WERI-Rb-1 (cell line): ENCODE results near the gene PRODH.
"Not testable (repeated sequence)": the region's sequence is repeated elsewhere in the genome, so short reads cannot be mapped to it uniquely, and the experiment has no call there.

ENCODE experiments used
- DNase-seq: peaks from one replicate; pipeline ENCODE4 v3.0.0-alpha.2; 2020
- H3K27ac ChIP-seq: fragments of 250-450 bp; sonication (Bioruptor Pico); 2 replicates; pipeline ENCODE4 v1.5.1; 2020; ENCODE audit warnings: mild to moderate bottlenecking, moderate library complexity
- H3K27me3 ChIP-seq: fragments of 250-450 bp; sonication (Bioruptor Pico); 2 replicates; pipeline ENCODE4 v1.5.1; 2021; ENCODE audit warnings: mild to moderate bottlenecking, low read depth, moderate library complexity; ENCODE audit not compliant: insufficient read depth, severe bottlenecking
- H3K36me3 ChIP-seq: fragments of 250-450 bp; sonication (Bioruptor Pico); 2 replicates; pipeline ENCODE4 v1.5.1; 2020; ENCODE audit warnings: mild to moderate bottlenecking, moderate library complexity
- H3K4me3 ChIP-seq: 2 replicates; pipeline ENCODE4 v1.5.1; 2011; ENCODE audit warnings: low read depth, mild to moderate bottlenecking, control low read depth, low read length
- H3K9me3 ChIP-seq: fragments of 250-450 bp; sonication (Bioruptor Pico); 2 replicates; pipeline ENCODE4 v1.5.1; 2021; ENCODE audit warnings: mild to moderate bottlenecking, moderate library complexity; ENCODE audit not compliant: severe bottlenecking
- CTCF ChIP-seq: IDR thresholded peaks from 2 replicates; pipeline ENCODE4 v1.5.1; 2011; ENCODE audit warnings: low read depth, mild to moderate bottlenecking, control low read depth, inconsistent platforms, low read length

Gene PRODH

GRCh38 chr22:18888115-18888514 is 48.0 kb downstream of the PRODH start:
- no peak overlapping the region for H3K4me3 ChIP-seq
- H3K9me3 ChIP-seq, result no peaks in the 10 kb centered on the region
- H3K27ac ChIP-seq, result no peak overlapping the region
- no peak for TF ChIP-seq CTCF
- no peaks in the 10 kb centered on the region for H3K27me3 ChIP-seq
- DNase-seq, result no peak
- no peaks in the 10 kb centered on the region for H3K36me3 ChIP-seq

- H3K27ac ChIP-seq, H3K27me3 ChIP-seq, H3K36me3 ChIP-seq, H3K9me3 ChIP-seq, H3K4me3 ChIP-seq, DNase-seq: not testable (repeated sequence)
Measured at GRCh38 chr22:18884465-18884864, 51.6 kb downstream of the PRODH start.

GRCh38 chr22:18881260-18881659 is 54.8 kb downstream of the PRODH start:
- H3K36me3 ChIP-seq, H3K9me3 ChIP-seq, DNase-seq, H3K27ac ChIP-seq, H3K27me3 ChIP-seq, H3K4me3 ChIP-seq: not testable (repeated sequence)
